Osteocyte (in vitro differentiated cells): Measurements from ENCODE around the gene CC2D2A. TPM values are rescaled to one million over a fixed set of nuclear protein-coding genes. Genes with fewer than 3 reads are reported as not detected.

Experiments used
- DNase-seq: peaks from one replicate; pipeline ENCODE4 v3.0.0; 2021; ENCODE audit warnings: mixed read lengths; ENCODE audit not compliant: unreplicated experiment; ENCODE audit errors: extremely low spot score
- H3K27ac Mint-ChIP-seq: one replicate; pipeline ENCODE4 v1.8.0; 2021; ENCODE audit warnings: mild to moderate bottlenecking, mixed read lengths; ENCODE audit not compliant: unreplicated experiment
- H3K27me3 Mint-ChIP-seq: one replicate; pipeline ENCODE4 v1.8.0; 2021; ENCODE audit warnings: mixed read lengths; ENCODE audit not compliant: unreplicated experiment
- H3K36me3 Mint-ChIP-seq: one replicate; pipeline ENCODE4 v1.8.0; 2021; ENCODE audit warnings: mixed read lengths; ENCODE audit not compliant: unreplicated experiment
- H3K4me1 Mint-ChIP-seq: one replicate; pipeline ENCODE4 v1.8.0; 2021; ENCODE audit warnings: mixed read lengths; ENCODE audit not compliant: unreplicated experiment
- H3K4me3 Mint-ChIP-seq: one replicate; pipeline ENCODE4 v1.8.0; 2021; ENCODE audit warnings: mild to moderate bottlenecking, moderate library complexity, mixed read lengths; ENCODE audit not compliant: unreplicated experiment
- H3K9me3 Mint-ChIP-seq: one replicate; pipeline ENCODE4 v1.8.0; 2021; ENCODE audit warnings: mixed read lengths; ENCODE audit not compliant: unreplicated experiment
- total RNA-seq: library from RNA; stranded (reverse); gene quantifications from 2 replicates; pipeline ENCODE4 v1.2.1, GENCODE V29; 2021
- TF ChIP-seq, protein P1 (sequence below): fragments of 200-600 bp; sonication (generic); IDR thresholded peaks from 2 replicates; pipeline ENCODE4 v1.5.0; 2021; ENCODE audit warnings: antibody characterized with exemption, mild to moderate bottlenecking, moderate library complexity

The CC2D2A gene
- total RNA-seq, 1 donor from 2014 or later, result 31.2 TPM

DNA sequence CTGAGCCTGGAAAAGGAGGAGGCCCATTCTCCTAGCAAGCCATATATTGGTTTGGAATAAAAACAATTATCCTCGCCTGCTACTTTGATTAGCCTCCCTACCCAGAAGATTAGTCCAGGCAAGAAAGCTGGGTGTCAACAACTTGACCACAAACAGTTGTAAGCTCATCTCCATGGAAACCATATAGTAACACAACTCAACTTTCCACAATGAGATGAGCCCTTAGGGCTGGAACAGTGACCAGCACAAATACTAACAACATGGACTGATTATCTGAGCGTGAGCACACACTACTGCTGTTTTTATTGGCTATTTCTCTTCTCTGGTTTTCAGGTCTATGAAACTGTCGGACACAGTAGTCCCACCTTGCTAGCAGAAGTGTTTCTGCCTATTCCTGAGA is 80.8 kb downstream of the CC2D2A start:
- no peaks in the 10 kb centered on the region for H3K27me3 Mint-ChIP-seq

DNA sequence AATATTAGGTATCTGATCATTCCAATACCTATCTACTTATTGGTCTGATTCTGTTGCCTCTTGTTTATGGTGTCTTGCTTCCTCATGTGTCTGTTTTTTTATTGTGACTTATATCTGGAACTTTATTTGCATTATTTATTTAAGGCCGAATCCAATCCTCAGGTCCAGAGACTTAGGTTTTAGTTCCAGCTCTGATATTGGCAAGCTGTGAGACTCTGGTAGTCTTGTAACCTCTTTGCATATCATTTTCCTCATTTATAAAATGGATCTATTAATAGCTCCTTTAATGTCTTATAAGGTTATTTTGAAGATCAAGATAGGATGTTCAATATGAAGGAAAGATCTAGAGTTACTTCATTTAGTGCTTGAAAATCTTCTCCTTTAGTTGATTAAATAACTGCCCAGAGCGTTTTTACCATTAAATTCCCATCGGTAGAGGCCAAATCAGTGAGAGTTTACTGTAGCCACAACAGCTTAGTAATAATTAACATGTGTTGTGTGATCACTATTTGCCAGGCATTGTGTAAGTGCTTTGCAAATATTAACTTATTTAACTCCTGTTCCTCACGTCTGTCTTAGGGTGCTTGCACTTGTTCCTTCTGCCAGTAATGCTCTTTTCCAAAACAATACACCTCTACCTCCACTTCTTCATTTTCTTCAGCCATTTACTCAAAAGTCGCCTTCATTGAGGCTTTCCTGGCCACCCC is 82.2 kb downstream of the CC2D2A start:
- Mint-ChIP-seq H3K36me3 (peaks cover 33% of the 10 kb centered on the region), H3K4me3 (no peak overlapping the region), H3K27me3 (no peaks in the 10 kb centered on the region), H3K9me3 (no peaks in the 10 kb centered on the region), H3K4me1 (no peaks in the 10 kb centered on the region), H3K27ac (no peak overlapping the region)
- no peak for DNase-seq
- TF ChIP-seq, protein P1, sequence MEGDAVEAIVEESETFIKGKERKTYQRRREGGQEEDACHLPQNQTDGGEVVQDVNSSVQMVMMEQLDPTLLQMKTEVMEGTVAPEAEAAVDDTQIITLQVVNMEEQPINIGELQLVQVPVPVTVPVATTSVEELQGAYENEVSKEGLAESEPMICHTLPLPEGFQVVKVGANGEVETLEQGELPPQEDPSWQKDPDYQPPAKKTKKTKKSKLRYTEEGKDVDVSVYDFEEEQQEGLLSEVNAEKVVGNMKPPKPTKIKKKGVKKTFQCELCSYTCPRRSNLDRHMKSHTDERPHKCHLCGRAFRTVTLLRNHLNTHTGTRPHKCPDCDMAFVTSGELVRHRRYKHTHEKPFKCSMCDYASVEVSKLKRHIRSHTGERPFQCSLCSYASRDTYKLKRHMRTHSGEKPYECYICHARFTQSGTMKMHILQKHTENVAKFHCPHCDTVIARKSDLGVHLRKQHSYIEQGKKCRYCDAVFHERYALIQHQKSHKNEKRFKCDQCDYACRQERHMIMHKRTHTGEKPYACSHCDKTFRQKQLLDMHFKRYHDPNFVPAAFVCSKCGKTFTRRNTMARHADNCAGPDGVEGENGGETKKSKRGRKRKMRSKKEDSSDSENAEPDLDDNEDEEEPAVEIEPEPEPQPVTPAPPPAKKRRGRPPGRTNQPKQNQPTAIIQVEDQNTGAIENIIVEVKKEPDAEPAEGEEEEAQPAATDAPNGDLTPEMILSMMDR, result no peak

More for the DNA sequence above, 80.8 kb downstream of the CC2D2A start:
- Mint-ChIP-seq H3K9me3 (no peaks in the 10 kb centered on the region), H3K4me3 (no peak overlapping the region), H3K36me3 (peaks cover 27% of the 10 kb centered on the region), H3K4me1 (no peaks in the 10 kb centered on the region), H3K27ac (no peak overlapping the region)
- TF ChIP-seq, protein P1, result no peak
- DNase-seq, result no peak

DNA sequence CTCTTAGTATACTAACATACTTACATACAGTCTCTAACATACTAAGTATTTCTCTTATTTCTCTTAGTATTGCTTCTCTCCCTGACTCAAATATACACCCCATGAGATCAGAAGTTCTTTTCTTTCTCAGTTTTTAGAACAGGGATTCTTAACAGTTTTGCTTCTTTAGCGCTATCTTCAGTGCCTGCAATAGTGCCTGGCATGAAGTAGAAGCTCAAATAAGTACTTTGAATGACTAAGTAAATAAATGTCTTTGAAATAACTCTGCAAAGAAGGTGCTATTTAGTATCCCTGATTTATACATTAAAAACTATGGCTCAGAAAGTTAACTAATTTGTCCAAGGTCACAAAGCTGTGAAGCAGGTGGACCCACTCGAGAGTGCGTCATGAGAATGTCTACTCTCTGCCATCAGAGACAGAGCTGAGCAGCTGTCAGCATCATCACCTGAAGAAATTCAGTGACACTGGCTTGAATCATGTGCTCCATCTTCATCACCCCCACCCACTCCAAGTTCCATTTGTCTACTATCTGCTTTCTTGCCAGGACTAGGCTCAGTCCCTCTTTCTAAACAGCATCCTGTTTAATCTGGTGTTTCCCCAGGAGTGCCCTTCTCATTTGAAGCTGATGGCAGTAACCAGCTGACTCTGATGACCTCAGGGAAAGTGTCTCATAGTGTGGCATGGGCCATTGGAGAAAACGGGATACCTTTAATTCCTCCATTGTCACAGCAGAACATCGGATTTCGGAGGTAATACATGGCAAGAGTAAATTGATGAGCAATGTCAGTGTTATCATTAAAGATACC is 83.1 kb downstream of the CC2D2A start:
- H3K27ac Mint-ChIP-seq, result no peak overlapping the region

DNA sequence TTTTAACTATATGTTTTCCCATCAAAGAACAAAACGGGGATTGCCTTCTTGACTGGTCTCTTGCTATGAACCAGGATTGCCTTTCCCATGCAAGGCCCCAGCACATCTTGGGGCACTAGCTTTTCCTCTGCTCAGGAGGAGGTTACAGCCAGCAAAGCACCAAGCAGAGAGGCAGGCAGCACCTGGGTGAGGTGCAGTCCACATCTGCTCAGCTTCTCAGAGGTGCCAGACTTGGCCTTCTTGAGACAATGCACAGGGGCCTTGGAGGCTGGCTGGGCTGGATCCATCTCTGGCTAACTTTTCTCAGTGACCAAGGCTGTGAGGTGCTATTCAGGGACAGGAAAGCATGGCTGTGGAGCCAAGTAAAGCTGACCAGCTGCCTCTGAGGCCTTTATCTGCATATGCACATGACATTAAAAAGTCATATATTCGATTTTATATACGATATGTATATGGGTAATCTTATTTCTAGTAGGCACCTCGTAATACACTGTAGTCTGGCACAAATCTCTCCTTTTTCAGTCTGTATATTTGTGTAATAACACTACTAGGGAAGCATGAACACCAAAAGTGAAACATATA is 86.9 kb downstream of the CC2D2A start:
- DNase-seq, result no peak
- Mint-ChIP-seq H3K27me3 (no peaks in the 10 kb centered on the region), H3K36me3 (peaks cover 53% of the 10 kb centered on the region), H3K4me3 (no peak overlapping the region), H3K4me1 (no peaks in the 10 kb centered on the region), H3K9me3 (no peaks in the 10 kb centered on the region), H3K27ac (no peak overlapping the region)
- TF ChIP-seq, protein P1, result no peak

More for the DNA sequence above, 83.1 kb downstream of the CC2D2A start:
- Mint-ChIP-seq H3K27me3 (no peaks in the 10 kb centered on the region), H3K9me3 (no peaks in the 10 kb centered on the region), H3K36me3 (peaks cover 36% of the 10 kb centered on the region), H3K4me1 (no peaks in the 10 kb centered on the region), H3K4me3 (no peak overlapping the region)
- DNase-seq, result no peak
- TF ChIP-seq, protein P1, result no peak
